Stimulated activated CD8-positive, alpha-beta memory T cell treated with anti-CD3 and anti-CD28 coated beads, Interleukin-12 subunit alpha, Interleukin-12 subunit beta, amount 100 ng/mL, for 4 hours (primary cell): ENCODE results near the gene CCDC185.

Experiments used
- DNase-seq: peaks from one replicate; pipeline ENCODE4 v3.0.0-alpha.2; 2020; ENCODE audit warnings: low read depth

Gene CCDC185

GRCh38 chr1:223393275-223394214 is at the start of gene CCDC185:
Gene CCDC185, plus strand, starts transcription at chr1:223393415. Its CDS starts 61 bp downstream, at chr1:223393476.
- DNase-seq = no peak

- DNase-seq = no peak
These were observed 49.5 kb upstream of the CCDC185 start for GRCh38 chr1:223343692-223344091.

- DNase-seq = no peak
These were observed 48.7 kb upstream of the CCDC185 start for GRCh38 chr1:223344491-223344890.

- no peak for DNase-seq
These were observed 47.5 kb upstream of the CCDC185 start for GRCh38 chr1:223345720-223346119.

GRCh38 chr1:223346311-223346710 is 46.9 kb upstream of the CCDC185 start:
- no peak for DNase-seq

GRCh38 chr1:223347583-223347982 is 45.6 kb upstream of the CCDC185 start:
- no peak for DNase-seq

GRCh38 chr1:223348439-223348838 is 44.8 kb upstream of the CCDC185 start:
- DNase-seq = no peak

GRCh38 chr1:223349241-223349640 is 44.0 kb upstream of the CCDC185 start:
- no peak for DNase-seq

GRCh38 chr1:223350361-223350908 is 42.8 kb upstream of the CCDC185 start:
- no peak for DNase-seq

GRCh38 chr1:223352944-223353343 is 40.3 kb upstream of the CCDC185 start:
- no peak for DNase-seq

- DNase-seq = no peak
These were observed 39.3 kb upstream of the CCDC185 start for GRCh38 chr1:223353939-223354338.

- DNase-seq = no peak
These were observed 37.5 kb upstream of the CCDC185 start for GRCh38 chr1:223355699-223356098.

- no peak for DNase-seq
These were observed 34.4 kb upstream of the CCDC185 start for GRCh38 chr1:223358826-223359225.

- no peak for DNase-seq
These were observed 30.0 kb upstream of the CCDC185 start for GRCh38 chr1:223363057-223363855.

GRCh38 chr1:223363856-223364684 is 29.1 kb upstream of the CCDC185 start, which contains the start of gene SUSD4:
Gene SUSD4, minus strand, starts transcription at chr1:223364176. Its CDS starts 751 bp downstream, at chr1:223363425.
- peak; percentile 53 for DNase-seq

GRCh38 chr1:223364685-223365382 is 28.4 kb upstream of the CCDC185 start:
- no peak for DNase-seq

- DNase-seq = no peak
These were observed 19.1 kb upstream of the CCDC185 start for GRCh38 chr1:223374064-223374610.

GRCh38 chr1:223378754-223379153 is 14.5 kb upstream of the CCDC185 start:
- no peak for DNase-seq

- no peak for DNase-seq
These were observed 7.2 kb upstream of the CCDC185 start for GRCh38 chr1:223386013-223386412.

- DNase-seq = no peak
These were observed 2.6 kb upstream of the CCDC185 start for GRCh38 chr1:223390618-223391017.

GRCh38 chr1:223394242-223394641 is 1.0 kb downstream of the CCDC185 start:
- DNase-seq = no peak
